HL-60 (cell line): ENCODE measurements around the gene RAMP3.

ENCODE experiments used
- CTCF ChIP-seq: IDR thresholded peaks from one replicate; pipeline ENCODE4 v1.5.1; 2011; ENCODE audit warnings: low read length, control low read depth, inconsistent platforms; ENCODE audit not compliant: insufficient read depth
- POLR2AphosphoS5 ChIP-seq: IDR thresholded peaks from 2 replicates; pipeline ENCODE4 v1.6.1; 2012; ENCODE audit warnings: low read depth
- TF ChIP-seq, protein P1 (sequence below): IDR thresholded peaks from 2 replicates; pipeline ENCODE4 v1.6.1; 2012; ENCODE audit warnings: low read depth; ENCODE audit not compliant: insufficient replicate concordance

- TF ChIP-seq CTCF (no peak), POLR2AphosphoS5 (no peak)
- TF ChIP-seq, protein P1, sequence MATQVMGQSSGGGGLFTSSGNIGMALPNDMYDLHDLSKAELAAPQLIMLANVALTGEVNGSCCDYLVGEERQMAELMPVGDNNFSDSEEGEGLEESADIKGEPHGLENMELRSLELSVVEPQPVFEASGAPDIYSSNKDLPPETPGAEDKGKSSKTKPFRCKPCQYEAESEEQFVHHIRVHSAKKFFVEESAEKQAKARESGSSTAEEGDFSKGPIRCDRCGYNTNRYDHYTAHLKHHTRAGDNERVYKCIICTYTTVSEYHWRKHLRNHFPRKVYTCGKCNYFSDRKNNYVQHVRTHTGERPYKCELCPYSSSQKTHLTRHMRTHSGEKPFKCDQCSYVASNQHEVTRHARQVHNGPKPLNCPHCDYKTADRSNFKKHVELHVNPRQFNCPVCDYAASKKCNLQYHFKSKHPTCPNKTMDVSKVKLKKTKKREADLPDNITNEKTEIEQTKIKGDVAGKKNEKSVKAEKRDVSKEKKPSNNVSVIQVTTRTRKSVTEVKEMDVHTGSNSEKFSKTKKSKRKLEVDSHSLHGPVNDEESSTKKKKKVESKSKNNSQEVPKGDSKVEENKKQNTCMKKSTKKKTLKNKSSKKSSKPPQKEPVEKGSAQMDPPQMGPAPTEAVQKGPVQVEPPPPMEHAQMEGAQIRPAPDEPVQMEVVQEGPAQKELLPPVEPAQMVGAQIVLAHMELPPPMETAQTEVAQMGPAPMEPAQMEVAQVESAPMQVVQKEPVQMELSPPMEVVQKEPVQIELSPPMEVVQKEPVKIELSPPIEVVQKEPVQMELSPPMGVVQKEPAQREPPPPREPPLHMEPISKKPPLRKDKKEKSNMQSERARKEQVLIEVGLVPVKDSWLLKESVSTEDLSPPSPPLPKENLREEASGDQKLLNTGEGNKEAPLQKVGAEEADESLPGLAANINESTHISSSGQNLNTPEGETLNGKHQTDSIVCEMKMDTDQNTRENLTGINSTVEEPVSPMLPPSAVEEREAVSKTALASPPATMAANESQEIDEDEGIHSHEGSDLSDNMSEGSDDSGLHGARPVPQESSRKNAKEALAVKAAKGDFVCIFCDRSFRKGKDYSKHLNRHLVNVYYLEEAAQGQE = no peak
These were observed 63.4 kb downstream of the RAMP3 start for GRCh38 chr7:45220846-45221618.
